Neural progenitor cell (in vitro differentiated cells): ENCODE results near the gene PLCB1. TPM values are rescaled to one million over a fixed set of nuclear protein-coding genes. Genes with fewer than 3 reads are reported as not detected.

Experiments used
- DNase-seq: peaks from one replicate; pipeline ENCODE4 v3.0.0-alpha.2; 2016; ENCODE audit warnings: low spot score
- H2AFZ ChIP-seq: fragments of 200-600 bp; sonication (generic); replicated peaks from 2 replicates; pipeline ENCODE4 v1.6.1; 2016; ENCODE audit warnings: antibody characterized with exemption
- H3F3A ChIP-seq: fragments of 200-600 bp; sonication (generic); 2 replicates; pipeline ENCODE4 v1.6.1; 2016; ENCODE audit warnings: antibody characterized with exemption, low read depth
- H3K27ac ChIP-seq: fragments of 200-600 bp; sonication (generic); 2 replicates; pipeline ENCODE4 v1.5.1; 2016; ENCODE audit warnings: mild to moderate bottlenecking
- H3K27me3 ChIP-seq: fragments of 200-600 bp; sonication (generic); 2 replicates; pipeline ENCODE4 v1.6.1; 2016; ENCODE audit warnings: mild to moderate bottlenecking, moderate library complexity
- H3K36me3 ChIP-seq: fragments of 200-600 bp; sonication (generic); 2 replicates; pipeline ENCODE4 v1.5.1; 2016
- H3K4me1 ChIP-seq: fragments of 200-600 bp; sonication (generic); 2 replicates; pipeline ENCODE4 v1.6.1; 2016; ENCODE audit warnings: mixed run types
- H3K4me2 ChIP-seq: fragments of 200-600 bp; sonication (generic); 2 replicates; pipeline ENCODE4 v1.6.1; 2016
- H3K4me3 ChIP-seq: fragments of 200-600 bp; sonication (generic); 2 replicates; pipeline ENCODE4 v1.5.1; 2016
- H3K79me2 ChIP-seq: fragments of 200-600 bp; sonication (generic); 2 replicates; pipeline ENCODE4 v1.6.1; 2016; ENCODE audit warnings: low read depth
- H3K9ac ChIP-seq: fragments of 200-600 bp; sonication (generic); 2 replicates; pipeline ENCODE4 v1.6.1; 2016
- H3K9me3 ChIP-seq: fragments of 200-600 bp; sonication (generic); 2 replicates; pipeline ENCODE4 v1.5.1; 2016; ENCODE audit warnings: low read depth
- H4K20me1 ChIP-seq: fragments of 200-600 bp; sonication (generic); 2 replicates; pipeline ENCODE4 v1.6.1; 2016; ENCODE audit warnings: low read depth
- H3K27ac Mint-ChIP-seq: 3 replicates; pipeline ENCODE4 v1.8.0; 2021; ENCODE audit warnings: mixed read lengths
- H3K27me3 Mint-ChIP-seq: 2 replicates; pipeline ENCODE4 v1.8.0; 2022; ENCODE audit warnings: low read depth, mild to moderate bottlenecking, inconsistent platforms, moderate library complexity, mixed read lengths; ENCODE audit not compliant: insufficient read depth
- H3K36me3 Mint-ChIP-seq: 3 replicates; pipeline ENCODE4 v1.8.0; 2021; ENCODE audit warnings: mixed read lengths
- H3K4me1 Mint-ChIP-seq: 3 replicates; pipeline ENCODE4 v1.8.0; 2021; ENCODE audit warnings: mixed read lengths
- H3K4me3 Mint-ChIP-seq: 3 replicates; pipeline ENCODE4 v1.8.0; 2021; ENCODE audit warnings: mild to moderate bottlenecking, moderate library complexity, mixed read lengths
- H3K9me3 Mint-ChIP-seq: 3 replicates; pipeline ENCODE4 v1.8.0; 2020; ENCODE audit warnings: mixed read lengths
- CTCF ChIP-seq: fragments of 200-600 bp; sonication (generic); IDR thresholded peaks from 2 replicates; pipeline ENCODE4 v1.5.1; 2017; ENCODE audit warnings: antibody characterized with exemption, mild to moderate bottlenecking
- EZH2 ChIP-seq: fragments of 200-600 bp; sonication (generic); IDR thresholded peaks from 2 replicates; pipeline ENCODE4 v1.6.1; 2017; ENCODE audit warnings: antibody characterized with exemption, mild to moderate bottlenecking, moderate library complexity
- EZH2phosphoT487 ChIP-seq: fragments of 200-600 bp; sonication (generic); IDR thresholded peaks from 2 replicates; pipeline ENCODE4 v1.6.1; 2017; ENCODE audit warnings: antibody characterized with exemption
- total RNA-seq: library from RNA; depleted of rRNA; stranded (reverse); fragments of >200 nt; gene quantifications from 2 replicates; pipeline ENCODE4 v1.2.3, GENCODE V29; 2015; ENCODE audit warnings: low replicate concordance

Gene PLCB1
- total RNA-seq, 1 donor from 2014 or later: 30.2 TPM

GRCh38 chr20:8414586-8415274 is 282.7 kb downstream of the PLCB1 start:
- no peaks in the 10 kb centered on the region for H4K20me1 ChIP-seq
- Mint-ChIP-seq H3K4me3 (no peak overlapping the region), H3K27ac (no peak overlapping the region), H3K27me3 (no peaks in the 10 kb centered on the region), H3K36me3 (no peaks in the 10 kb centered on the region), H3K4me1 (peaks cover 16% of the 10 kb centered on the region), H3K9me3 (no peaks in the 10 kb centered on the region)
- H3F3A ChIP-seq: no peaks in the 10 kb centered on the region
- no peak overlapping the region for H3K4me3 ChIP-seq
- H3K9me3 ChIP-seq: no peaks in the 10 kb centered on the region
- no peaks in the 10 kb centered on the region for H3K36me3 ChIP-seq
- H3K27me3 ChIP-seq: no peaks in the 10 kb centered on the region
- no peaks in the 10 kb centered on the region for H3K4me1 ChIP-seq
- H3K9ac ChIP-seq: no peak overlapping the region
- no peak overlapping the region for H2AFZ ChIP-seq
- TF ChIP-seq EZH2 (no peak), CTCF (no peak), EZH2phosphoT487 (no peak)
- no peak for DNase-seq
- H3K27ac ChIP-seq: no peak overlapping the region
- no peak overlapping the region for H3K4me2 ChIP-seq
- no peaks in the 10 kb centered on the region for H3K79me2 ChIP-seq

- Histone ChIP-seq H3K4me3 (no peak overlapping the region), H2AFZ (no peak overlapping the region), H3F3A (no peaks in the 10 kb centered on the region), H3K79me2 (no peaks in the 10 kb centered on the region), H3K36me3 (no peaks in the 10 kb centered on the region), H4K20me1 (no peaks in the 10 kb centered on the region), H3K4me1 (no peaks in the 10 kb centered on the region), H3K9ac (no peak overlapping the region), H3K9me3 (no peaks in the 10 kb centered on the region), H3K4me2 (no peak overlapping the region), H3K27ac (no peak overlapping the region), H3K27me3 (no peaks in the 10 kb centered on the region)
- Mint-ChIP-seq H3K4me1 (peaks cover 13% of the 10 kb centered on the region), H3K4me3 (no peak overlapping the region), H3K9me3 (no peaks in the 10 kb centered on the region), H3K36me3 (no peaks in the 10 kb centered on the region), H3K27ac (no peak overlapping the region), H3K27me3 (no peaks in the 10 kb centered on the region)
- DNase-seq: no peak
- no peak for TF ChIP-seq CTCF
- TF ChIP-seq EZH2: no peak
- TF ChIP-seq EZH2phosphoT487: no peak
These were observed 289.9 kb downstream of the PLCB1 start for GRCh38 chr20:8421981-8422380.

- no peaks in the 10 kb centered on the region for H3K27me3 Mint-ChIP-seq
- peaks cover 20% of the 10 kb centered on the region for H3K4me1 Mint-ChIP-seq
- H3K27ac Mint-ChIP-seq: no peak overlapping the region
- H2AFZ ChIP-seq: no peak overlapping the region
- H3K4me3 Mint-ChIP-seq: no peak overlapping the region
- no peak overlapping the region for H3K4me2 ChIP-seq
- H3K27me3 ChIP-seq: no peaks in the 10 kb centered on the region
- TF ChIP-seq EZH2phosphoT487: no peak
- TF ChIP-seq CTCF: no peak
- TF ChIP-seq EZH2: no peak
- H3K9me3 ChIP-seq: no peaks in the 10 kb centered on the region
- no peak for DNase-seq
- H3K79me2 ChIP-seq: no peaks in the 10 kb centered on the region
- H3K9ac ChIP-seq: no peak overlapping the region
- no peak overlapping the region for H3K4me3 ChIP-seq
- no peak overlapping the region for H3K27ac ChIP-seq
- H3K9me3 Mint-ChIP-seq: peaks cover under 1% of the 10 kb centered on the region
- no peaks in the 10 kb centered on the region for H3K36me3 Mint-ChIP-seq
- H3K36me3 ChIP-seq: no peaks in the 10 kb centered on the region
- H3F3A ChIP-seq: no peaks in the 10 kb centered on the region
- H4K20me1 ChIP-seq: no peaks in the 10 kb centered on the region
- H3K4me1 ChIP-seq: no peaks in the 10 kb centered on the region
These were observed 291.4 kb downstream of the PLCB1 start for GRCh38 chr20:8423482-8423881.
